Breast epithelium (tissue), 3 donors: Measurements from ENCODE around the gene GABRA6.

Experiments used
- CTCF ChIP-seq, 3 donors: fragments of 450-650 bp; IDR thresholded peaks; one replicate each; pipeline ENCODE4 v1.5.1; 2016 to 2017; ENCODE audit warnings: antibody characterized with exemption in 3 of 3, mild to moderate bottlenecking in 3 of 3, moderate library complexity in 3 of 3
- POLR2A ChIP-seq: fragments of 450-650 bp; IDR thresholded peaks from one replicate; pipeline ENCODE4 v1.6.1; 2016; ENCODE audit warnings: antibody characterized with exemption, mild to moderate bottlenecking, moderate library complexity
- POLR2AphosphoS5 ChIP-seq, 3 donors: sonication (generic); formaldehyde crosslinking; IDR thresholded peaks; one replicate each; pipeline ENCODE4 v1.6.1; 2017; ENCODE audit warnings: antibody characterized with exemption in 3 of 3

- no peak for TF ChIP-seq POLR2A
- no peak for TF ChIP-seq CTCF (IDR thresholded peaks at IDR 0.05)
- no peak for TF ChIP-seq POLR2AphosphoS5 (IDR thresholded peaks at IDR 0.05)
Measured at GRCh38 chr5:161713042-161713441, 27.5 kb downstream of the GABRA6 start.
